CD4-positive, alpha-beta T cell treated with Interleukin-10 for 1 hour (primary cell): Measurements from ENCODE around the gene AFF1.
"Not testable (repeated sequence)": the region's sequence is repeated elsewhere in the genome, so short reads cannot be mapped to it uniquely, and the experiment has no call there.

Source experiments
- DNase-seq: peaks from one replicate; pipeline ENCODE4 v3.0.0-alpha.2; 2020

AFF1 gene

DNA sequence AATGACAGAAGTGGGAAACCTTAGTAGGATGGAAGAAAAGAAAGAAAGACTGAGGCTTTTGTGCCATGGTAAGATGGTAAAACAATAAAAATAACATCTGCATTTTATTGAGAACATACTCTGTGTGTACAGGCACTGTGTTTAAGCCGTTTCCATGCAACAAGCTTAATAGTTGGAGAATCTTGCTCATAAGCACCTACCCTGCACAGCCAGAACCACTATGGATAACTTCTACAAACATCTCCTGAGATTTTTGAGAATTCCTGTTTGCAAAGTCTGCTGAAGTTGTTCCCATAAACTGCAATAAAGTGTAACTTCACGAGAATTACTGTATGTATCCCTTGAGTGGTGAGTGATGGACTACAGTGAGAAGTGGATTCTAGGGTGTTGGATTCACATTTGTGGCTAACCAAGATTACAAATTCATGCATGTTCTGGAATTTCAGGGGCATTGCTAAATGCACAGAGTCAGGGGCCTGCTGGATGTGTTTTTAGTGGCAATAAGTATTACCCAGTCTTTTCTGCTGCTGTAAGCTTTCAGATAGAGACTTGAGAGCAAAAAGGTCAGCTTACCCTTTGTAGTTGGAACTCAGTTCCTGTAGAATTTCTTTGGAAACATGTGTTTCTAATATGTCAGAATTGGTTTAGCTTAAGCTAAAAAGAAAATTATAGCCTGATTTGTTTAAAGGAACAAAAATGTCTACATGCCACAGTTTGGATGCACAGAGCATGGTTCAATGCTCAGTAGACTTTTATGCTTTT is 132.5 kb downstream of the AFF1 start:
- no peak for DNase-seq

DNA sequence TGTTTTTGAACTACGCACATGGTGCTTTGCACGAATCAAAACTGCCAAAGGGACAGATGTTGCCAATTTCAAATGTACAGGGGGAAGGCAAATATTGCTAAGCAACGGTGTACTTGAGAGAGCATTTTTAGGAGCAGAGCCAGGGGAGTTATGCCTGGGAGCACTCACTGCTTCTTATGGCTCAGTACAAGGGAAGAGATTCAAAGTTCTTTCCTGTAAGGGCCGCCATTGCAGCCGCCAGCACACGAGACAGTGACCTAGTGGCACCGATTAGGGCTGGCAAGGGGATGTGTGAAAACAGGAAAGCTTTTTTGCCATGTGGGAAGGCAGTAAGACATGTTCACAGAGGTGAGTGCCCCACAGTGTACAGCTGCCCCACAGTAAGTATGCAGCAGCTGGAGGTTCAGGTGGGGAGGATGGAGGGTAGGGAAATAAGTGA is 133.8 kb downstream of the AFF1 start:
- DNase-seq: no peak

DNA sequence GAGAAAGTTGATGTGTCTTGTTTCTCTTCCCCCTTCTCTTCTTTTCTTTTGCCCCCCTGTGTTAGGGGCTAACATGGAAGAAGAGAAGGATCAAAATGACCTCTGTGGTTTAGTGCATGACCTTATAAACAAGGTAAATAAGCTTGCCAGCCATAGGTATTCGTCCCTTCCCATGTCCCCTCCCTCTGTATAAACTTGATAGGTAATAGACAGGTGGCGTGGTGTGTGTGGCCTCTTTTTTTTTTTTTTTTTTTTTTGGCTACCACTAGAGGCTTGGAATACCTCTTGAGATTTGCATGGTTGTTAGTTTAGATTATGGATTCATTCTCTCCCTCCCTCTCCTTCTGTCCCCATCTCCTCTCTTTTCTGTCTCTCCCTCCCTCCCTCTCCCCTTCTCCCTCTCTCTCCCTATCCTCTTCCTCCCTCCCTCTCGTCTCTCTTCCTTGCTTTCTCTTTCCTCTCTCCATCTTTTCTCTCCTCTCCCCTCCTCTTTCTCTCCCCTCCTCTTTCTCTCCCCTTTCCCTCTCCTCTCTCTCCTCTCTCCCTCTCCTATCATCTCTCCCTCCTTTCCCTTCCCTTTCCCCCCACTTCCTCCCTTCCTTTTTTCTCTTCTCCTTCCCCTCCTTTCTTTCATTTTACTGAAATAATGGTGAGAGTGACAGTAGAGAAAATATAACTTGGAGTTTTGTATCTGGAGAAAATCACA is 134.4 kb downstream of the AFF1 start:
- no peak for DNase-seq

DNA sequence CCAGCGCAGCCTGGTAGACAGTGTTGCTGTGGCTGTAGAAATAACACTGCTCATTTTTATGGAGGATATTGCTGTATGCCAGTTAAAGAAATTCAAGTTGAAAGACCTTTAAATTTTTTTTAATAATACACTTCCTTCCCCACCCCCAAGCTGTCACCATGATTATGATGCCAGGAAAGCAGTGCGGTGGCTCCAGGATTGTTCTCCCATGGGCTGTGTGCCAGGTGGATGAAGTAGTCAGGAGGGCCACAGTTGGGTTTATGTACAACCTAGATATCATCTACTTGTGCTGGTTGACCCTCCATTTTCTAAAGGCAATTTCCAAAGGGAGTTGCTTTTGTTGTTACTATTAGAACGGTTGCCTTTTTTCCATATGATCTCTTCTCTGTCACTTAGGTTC is 136.6 kb downstream of the AFF1 start:
- DNase-seq: no peak

DNA sequence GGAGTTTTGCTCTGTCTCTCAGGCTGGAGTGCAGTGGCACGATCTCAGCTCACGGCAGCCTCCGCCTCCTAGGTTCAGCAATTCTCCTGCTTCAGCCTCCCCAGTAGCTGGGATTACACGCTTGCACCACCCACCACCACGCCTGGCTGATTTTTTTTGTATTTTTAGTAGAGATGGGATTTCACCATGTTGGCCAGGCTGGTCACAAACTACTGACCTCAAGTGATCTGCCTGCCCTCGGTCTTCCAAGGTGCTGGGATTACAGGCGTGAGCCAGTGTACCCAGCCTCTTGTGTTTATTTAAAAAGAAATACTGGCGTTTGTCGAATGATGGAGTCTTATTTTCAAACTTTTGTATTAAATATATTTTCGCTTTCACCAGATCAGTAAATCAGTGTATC is 137.7 kb downstream of the AFF1 start:
- not testable (repeated sequence) for DNase-seq

DNA sequence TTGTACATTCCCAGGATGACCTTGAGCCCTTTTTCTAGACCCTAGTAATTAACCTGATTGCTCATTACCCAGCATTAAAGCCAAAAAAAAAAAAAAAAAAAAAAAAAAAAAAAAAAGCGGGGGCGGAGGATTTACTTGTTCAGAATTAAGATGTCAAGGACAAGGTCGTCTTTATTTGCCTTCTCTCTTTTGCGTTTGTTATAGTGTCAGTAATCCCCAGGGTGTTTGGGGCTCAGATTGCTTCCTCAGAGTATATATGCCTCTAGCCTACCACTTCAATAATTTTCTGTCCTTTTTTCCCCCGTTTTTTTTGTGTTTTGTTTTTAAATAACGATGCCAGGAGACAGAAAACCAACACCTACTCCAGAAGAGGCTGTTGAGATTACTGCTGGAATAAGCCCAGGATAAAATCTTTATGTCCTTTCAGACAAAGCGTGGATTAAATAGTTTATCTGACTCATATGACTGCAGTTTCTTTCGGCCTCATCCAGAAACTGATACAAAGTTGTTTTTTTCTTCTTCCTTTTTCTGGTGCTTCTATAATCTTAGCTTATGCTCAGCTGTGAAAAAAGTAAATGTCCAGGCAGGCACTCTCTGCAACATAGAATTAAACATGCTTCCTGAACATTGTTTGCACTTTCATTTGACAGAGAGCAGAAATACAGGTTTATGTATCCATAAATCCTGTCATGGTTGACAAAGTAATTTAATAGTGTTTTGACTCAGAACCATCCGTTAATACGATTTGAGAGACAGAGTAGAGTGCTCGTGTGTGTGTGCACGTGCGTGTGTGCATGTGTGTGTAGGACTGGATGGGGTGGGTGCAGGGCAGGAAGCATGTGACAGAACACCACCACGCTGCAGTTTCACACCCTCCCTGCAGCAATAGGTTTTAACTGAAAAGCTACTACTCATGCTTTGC is 138.6 kb downstream of the AFF1 start:
- peak; percentile 51 for DNase-seq

DNA sequence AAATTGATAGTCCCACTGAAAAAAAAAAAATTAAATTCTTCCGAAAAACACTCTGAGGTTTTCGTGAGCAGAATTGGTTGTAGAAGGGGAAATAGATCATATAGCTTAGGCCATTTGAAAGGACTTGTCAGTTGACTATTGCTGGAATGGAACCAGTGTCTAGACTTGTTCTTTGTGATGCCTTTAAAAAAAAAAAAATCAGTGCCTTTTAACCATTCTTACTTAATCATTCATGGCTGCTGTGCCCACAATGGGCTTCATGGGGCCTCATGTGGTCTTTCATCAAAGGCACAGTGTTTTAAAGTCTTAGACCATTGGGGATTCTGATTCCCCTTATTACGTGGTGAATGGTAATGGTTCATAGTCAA is 139.3 kb downstream of the AFF1 start:
- DNase-seq: no peak

DNA sequence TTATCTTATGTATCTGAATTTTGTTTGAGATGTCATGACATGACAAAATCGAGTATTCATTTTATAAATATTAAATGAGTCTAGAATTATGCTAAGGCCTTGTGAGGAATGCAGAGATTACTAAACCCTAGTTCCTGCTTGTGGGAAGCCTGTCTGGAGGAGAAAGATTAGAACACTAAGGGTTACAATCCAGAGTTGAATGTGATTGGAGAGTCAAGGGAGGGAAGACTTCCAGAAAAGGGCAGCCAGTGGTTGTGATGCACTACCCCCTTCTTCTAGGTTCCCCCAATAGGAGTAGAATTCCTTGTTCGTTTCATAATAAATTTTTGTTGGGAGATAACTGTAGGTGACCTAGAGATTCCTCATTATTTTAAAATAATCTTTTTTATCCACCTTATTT is 141.1 kb downstream of the AFF1 start:
- DNase-seq: no peak

DNA sequence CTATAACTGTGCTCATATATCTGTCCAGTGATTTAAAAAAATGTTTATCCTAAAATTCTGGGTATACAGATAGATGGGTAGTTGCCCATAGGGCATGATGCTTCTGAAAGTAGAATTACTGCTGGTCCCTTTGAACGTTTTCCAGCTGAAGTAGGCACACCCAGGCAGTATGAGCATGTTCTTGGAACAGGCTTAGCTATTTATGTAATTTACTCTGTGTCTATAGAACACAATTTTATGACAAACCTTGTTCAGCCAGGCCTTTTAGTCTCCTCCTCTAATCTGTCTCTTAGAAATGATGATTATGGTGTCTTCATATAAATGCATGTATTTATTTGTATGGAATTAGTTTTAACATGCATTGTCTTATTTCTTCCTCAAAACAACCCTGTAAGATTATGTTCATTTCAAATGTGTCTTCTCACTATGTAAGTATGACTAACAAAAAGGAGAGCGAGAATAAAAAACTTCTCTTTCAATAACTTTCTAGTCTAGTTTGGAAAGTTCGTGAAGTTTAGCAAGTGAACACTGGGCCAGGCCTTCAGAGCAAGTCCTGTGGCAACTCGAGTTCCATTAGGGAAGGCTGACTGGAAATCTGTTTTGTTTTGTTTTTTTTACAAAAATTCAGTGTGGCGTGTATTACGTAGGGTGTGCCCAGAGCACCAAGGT is 142.0 kb downstream of the AFF1 start:
- no peak for DNase-seq

DNA sequence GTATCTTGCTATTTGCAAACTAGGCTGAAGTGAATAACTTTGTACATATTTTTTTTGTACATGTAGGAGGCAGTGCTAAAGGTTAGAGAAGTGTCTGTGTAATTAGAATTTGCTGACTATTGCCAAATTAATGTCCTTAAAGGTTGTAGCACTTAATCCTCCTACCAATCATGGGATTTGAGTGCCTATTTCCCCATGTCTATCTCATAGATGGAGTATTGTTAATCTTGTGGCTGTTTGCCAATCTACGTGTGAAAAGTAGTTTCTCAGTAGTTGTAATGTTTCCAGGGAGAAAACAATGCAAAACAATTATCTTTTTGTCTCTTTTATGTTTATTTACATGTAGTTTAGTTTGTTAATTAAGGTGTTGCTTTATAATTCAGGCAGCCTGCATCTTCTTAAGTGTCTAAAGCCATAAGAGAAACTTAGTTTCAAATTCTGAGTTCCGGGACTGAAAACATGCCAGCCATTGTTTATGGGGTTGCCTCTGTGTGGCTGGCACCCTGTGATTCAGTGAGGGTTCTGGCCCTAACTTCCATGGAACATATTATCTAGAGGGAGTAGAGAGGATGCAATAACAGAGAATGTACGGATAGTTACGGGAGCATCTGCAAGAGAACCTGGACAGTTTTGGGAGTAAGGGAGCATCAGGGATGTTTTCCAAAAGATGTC is 143.2 kb downstream of the AFF1 start:
- no peak for DNase-seq

DNA sequence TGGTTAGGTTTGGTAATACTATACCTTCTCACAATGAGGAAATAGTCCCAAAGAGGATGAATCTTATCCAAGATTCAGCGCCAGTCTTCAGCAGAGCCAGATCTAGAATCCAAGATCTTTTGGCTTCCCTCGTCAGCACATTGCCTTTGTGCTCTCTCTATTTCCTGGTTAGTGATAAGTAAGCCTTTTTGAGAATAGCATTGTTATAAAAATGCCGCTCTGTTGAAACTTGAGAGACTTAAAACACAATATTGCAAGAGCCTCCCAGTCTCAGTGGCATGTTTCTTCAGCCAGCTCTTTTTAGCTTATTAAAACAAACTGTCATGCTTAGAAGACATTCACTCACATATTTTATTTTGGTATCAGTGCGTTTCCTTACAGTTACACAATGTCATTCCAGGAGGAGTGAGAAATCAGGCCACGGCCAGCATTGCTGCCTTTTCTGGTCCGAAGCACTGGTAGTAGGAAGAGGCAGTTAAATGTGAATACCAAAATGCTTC is 144.2 kb downstream of the AFF1 start:
- DNase-seq: no peak

DNA sequence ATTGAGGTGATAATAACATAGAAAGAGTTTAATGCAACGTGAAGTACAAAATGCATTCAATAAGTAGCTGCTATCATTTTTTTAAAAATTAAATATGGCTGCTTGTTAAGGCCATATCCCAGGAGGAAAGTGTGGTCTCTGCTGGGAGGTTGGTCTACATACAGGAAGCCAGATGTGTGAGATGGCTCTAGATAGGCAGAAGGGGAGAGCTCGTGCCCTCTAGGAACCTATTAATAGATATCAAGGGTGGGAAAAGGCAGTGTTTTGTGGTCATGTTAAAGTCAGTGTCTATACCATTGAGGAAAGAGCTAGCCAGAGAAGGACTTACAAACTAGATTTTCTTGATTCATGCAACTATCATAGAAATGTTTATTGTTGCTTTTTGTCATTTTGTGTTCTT is 145.2 kb downstream of the AFF1 start:
- DNase-seq: no peak

DNA sequence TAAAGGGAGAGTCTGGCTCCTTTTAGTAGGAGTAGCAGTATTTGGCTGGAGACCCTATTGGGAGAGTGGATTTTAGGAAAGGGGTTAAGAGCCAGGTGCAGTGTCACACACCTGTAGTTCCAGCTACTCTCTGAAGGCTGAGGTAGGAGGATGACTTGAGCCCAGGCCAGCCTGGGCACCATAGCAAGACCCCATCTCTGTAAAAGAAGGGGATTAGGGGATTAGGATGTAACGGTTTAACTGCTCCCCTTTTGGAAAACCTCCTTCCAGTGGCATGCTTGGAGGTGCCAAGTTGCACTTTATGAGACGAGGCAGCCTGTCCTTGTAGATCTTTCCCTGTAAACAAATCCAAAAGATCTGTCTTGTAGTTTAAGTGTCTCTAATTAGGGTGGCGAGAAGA is 145.7 kb downstream of the AFF1 start:
- no peak for DNase-seq

DNA sequence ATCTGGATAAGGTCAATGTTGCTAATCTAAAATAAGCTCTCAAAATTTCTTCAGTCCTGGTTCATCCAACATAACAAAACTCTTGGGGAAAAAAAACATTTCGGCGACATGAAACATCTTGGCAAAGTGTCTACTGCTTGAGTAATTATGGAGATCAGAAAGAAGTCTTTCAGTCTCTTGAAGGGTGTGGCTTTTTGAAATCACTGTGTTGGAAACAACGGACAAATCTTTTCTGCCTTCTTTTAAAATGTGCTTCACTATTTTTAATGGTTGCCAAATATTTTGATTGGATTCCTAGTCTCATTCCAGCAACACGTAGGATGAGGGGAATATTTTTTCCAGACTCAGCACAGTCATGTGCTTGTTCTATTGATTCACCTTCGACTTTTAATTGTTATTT is 147.0 kb downstream of the AFF1 start:
- DNase-seq: no peak

DNA sequence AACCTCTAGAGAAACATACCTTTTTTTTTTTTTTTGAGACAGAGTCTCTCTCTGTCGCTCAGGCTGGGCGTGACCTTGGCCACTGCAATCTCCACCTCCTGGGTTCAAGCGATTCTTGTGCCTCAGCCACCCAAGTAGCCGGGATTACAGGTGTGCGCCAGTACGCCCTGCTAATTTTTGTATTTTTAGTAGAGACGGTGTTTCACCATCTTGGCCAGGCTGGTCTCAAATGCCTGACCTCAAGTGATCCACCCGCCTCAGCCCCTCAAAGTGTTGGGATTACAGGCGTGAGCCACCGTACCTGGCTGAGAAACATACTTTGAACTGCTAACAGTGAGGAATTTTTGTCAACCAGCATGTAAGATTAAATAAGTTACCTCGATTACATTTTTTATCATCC is 150.9 kb downstream of the AFF1 start:
- not testable (repeated sequence) for DNase-seq

DNA sequence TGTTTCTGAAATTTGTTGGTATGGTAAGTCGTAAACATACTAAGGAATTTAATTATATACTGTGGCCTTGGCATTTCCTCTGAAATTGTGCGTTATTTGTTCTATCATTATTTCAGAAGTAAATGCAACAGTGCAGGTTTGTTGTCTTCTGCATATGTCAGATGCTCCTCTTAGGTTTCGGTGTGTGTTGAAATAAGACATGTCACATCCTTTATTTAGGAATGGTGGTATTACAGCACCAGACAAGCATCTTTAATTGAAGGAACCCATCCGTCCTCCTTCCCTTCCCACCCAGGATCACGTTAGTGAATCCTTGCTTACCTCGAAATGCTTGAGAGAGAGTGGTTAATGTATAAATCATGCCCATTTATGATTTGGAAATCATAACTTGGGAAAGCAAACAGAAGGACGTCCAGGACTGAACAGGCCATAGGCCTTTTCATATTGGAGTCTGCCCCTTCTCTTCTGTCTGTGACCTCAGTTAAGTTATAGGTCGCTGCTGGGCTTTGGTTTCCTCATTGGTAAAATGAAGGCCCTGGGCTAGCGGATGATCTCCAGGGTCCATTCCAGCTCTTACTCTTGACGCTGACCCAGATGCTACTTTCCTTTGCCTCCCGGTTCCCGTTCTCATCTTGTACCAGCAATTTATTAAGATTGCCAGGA is 151.5 kb downstream of the AFF1 start:
- no peak for DNase-seq

DNA sequence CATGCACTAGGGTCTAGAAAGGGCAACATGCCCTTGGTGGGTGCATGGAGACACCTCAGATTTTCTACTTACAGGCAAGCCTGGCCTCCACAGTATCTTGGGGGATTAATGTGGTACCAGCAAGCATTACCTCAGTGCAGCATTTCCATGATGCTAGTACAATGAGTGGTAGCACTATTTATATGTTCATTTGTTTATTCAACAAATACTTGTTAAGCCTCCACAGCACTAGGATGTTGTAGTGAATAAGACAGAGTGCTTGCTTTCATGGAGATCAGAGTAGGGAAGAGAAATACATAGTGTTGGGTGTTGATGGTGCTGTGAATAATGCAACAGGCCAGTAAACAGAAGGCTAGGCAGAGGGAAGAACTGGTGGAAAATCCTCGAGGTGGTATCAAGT is 152.2 kb downstream of the AFF1 start:
- no peak for DNase-seq

DNA sequence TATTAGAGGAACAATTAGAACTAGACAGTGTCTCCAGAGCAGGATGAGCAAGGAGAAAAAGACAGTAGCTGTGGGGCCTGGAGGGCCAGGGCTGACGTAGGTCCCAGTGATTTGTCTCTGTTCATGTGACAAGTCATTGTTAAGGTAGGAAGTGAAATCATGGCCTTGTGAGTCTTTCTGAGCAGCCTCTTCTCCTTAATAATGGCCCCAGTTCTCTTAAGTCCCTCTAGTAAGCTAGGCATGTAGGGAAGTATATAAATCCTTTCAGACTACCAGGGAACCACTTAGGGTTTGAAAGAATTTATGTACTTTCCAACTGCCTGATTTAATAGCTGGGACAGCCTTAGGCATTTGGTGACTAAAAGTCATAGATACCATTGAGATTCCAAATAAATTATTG is 152.6 kb downstream of the AFF1 start:
- no peak for DNase-seq

DNA sequence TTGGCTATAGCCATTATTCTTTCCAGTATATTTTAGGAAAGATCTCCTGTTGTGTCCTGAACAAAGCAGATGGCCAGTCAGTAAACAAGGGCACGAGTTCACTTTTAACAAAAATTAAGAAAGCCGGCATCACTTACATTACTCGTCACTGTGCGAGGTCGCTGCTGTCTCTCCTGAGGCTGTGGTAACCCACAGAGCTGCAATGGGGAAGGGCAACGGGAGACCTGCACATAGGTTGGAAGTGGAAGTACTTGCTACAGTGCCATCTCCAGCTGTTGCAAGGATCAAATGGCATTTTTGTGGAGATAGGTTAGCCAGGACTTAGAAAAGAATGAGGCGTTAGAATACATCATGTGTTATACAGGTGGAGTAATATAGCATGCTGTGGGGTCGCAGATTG is 153.4 kb downstream of the AFF1 start:
- no peak for DNase-seq

DNA sequence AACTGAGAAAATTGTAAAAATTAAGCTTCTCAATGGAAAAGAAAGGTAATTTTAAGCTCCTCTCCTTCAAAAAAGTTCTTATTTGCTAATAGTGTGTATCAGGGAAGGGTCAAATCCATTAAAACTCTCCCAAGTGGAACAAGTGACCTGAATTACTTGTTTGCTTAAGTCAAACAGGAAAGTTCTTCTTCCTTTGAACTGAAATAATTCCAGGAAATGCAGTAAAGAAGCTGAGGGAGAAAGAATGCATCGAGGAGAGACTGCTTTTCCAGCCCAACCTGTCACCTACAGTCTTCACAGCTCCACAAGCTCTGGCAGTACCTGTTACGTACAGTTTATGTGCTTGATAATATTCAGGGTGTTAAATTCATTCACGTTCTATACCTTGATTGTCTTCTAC is 154.6 kb downstream of the AFF1 start:
- DNase-seq: no peak

DNA sequence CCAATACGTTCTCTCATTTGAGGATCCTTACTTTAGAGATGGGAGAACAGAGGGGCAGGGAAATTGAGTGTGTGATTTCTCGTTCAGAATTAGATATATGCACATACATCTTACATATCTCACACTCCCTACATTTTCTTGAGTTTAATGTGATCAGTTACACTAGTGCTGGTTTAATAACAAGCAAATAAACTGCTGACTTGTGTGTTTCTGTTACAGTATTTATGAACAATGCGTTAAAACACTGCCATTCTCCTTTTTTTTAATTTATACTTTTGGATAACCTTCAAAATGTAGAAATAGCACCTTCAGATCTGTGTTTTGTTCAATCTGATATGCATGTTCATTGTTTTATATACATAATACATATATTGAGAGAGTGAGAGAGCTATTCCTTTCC is 155.5 kb downstream of the AFF1 start:
- DNase-seq: no peak
